Neural crest cell (in vitro differentiated cells): ENCODE measurements around the gene EPO. TPM values are rescaled to one million over a fixed set of nuclear protein-coding genes. Genes with fewer than 3 reads are reported as not detected.
"Not testable (repeated sequence)": the region's sequence is repeated elsewhere in the genome, so short reads cannot be mapped to it uniquely, and the experiment has no call there.

Experiments
- DNase-seq: peaks from one replicate; pipeline ENCODE4 v3.0.0; 2021; ENCODE audit warnings: low read depth, mixed read lengths, low spot score
- H3K27ac Mint-ChIP-seq: one replicate; pipeline ENCODE4 v1.8.0; 2021; ENCODE audit warnings: mild to moderate bottlenecking, mixed read lengths; ENCODE audit not compliant: unreplicated experiment
- H3K27me3 Mint-ChIP-seq: 2 replicates; pipeline ENCODE4 v1.8.0; 2021; ENCODE audit warnings: low read depth, mild to moderate bottlenecking, mixed read lengths
- H3K36me3 Mint-ChIP-seq: 2 replicates; pipeline ENCODE4 v1.8.0; 2021; ENCODE audit warnings: low read depth, mild to moderate bottlenecking, mixed read lengths
- H3K4me1 Mint-ChIP-seq: 2 replicates; pipeline ENCODE4 v1.8.0; 2021; ENCODE audit warnings: mixed read lengths
- H3K4me3 Mint-ChIP-seq: one replicate; pipeline ENCODE4 v1.8.0; 2021; ENCODE audit warnings: mild to moderate bottlenecking, mixed read lengths
- H3K9me3 Mint-ChIP-seq: 2 replicates; pipeline ENCODE4 v1.8.0; 2021; ENCODE audit warnings: mixed read lengths
- total RNA-seq: library from RNA; stranded (reverse); gene quantifications from 2 replicates; pipeline ENCODE4 v1.2.1, GENCODE V29; 2021
- TF ChIP-seq, protein P1 (sequence below): fragments of 200-600 bp; sonication (generic); conservative IDR thresholded peaks from 2 replicates; pipeline ENCODE4 v1.5.0; 2021; ENCODE audit warnings: antibody characterized with exemption, mild to moderate bottlenecking

The EPO gene
- total RNA-seq, 1 donor from 2014 or later = 0.30 TPM

DNA sequence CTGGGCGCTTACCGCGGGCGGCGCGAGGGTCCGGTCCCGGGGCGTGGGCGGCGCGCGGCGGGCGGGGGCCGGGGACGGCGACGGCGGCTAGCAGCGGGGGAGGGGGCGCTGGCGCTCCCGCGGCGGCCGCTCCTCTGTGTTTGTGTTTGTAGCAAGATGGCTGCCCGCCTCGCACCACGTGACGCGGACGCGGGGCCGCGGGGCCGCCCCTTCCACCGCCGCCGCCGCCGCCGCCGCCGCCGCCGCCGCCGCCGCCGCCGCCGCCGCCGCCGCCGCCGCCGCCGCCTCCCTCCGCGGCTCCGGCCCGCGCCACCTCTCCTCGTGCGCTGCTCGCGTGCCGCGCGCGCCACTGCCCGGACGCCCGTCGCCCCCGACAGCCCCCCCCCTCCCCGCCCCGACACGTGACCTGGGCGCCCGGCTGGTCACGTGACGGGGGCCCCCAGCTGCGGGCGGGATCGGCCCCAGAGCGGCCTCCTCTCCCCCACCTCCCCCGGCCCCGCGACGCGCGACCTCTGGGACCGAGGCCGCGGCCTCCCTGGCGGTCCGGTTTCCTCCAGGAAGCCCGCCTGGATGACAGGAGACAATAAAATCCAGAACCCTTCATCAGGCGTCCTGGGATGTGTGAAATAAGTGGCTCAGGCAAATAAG lies 26.0 kb upstream of the EPO start, which contains the start of gene GIGYF1:
Gene GIGYF1 (minus strand): TSS at position 153 of the 648 bp plus-strand sequence. CDS start 6,012 bp downstream, outside the sequence.
- H3K27me3 Mint-ChIP-seq = peaks cover 37% of the 10 kb centered on the region
- no peaks in the 10 kb centered on the region for H3K36me3 Mint-ChIP-seq
- H3K4me1 Mint-ChIP-seq = peaks cover 18% of the 10 kb centered on the region
- peak within 1 kb of the TSS; percentile 93 for H3K27ac Mint-ChIP-seq
- H3K4me3 Mint-ChIP-seq = peak within 1 kb of the TSS; percentile 95
- DNase-seq = peak; percentile 58
- no peaks in the 10 kb centered on the region for H3K9me3 Mint-ChIP-seq
- TF ChIP-seq, protein P1, sequence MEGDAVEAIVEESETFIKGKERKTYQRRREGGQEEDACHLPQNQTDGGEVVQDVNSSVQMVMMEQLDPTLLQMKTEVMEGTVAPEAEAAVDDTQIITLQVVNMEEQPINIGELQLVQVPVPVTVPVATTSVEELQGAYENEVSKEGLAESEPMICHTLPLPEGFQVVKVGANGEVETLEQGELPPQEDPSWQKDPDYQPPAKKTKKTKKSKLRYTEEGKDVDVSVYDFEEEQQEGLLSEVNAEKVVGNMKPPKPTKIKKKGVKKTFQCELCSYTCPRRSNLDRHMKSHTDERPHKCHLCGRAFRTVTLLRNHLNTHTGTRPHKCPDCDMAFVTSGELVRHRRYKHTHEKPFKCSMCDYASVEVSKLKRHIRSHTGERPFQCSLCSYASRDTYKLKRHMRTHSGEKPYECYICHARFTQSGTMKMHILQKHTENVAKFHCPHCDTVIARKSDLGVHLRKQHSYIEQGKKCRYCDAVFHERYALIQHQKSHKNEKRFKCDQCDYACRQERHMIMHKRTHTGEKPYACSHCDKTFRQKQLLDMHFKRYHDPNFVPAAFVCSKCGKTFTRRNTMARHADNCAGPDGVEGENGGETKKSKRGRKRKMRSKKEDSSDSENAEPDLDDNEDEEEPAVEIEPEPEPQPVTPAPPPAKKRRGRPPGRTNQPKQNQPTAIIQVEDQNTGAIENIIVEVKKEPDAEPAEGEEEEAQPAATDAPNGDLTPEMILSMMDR = no peak

DNA sequence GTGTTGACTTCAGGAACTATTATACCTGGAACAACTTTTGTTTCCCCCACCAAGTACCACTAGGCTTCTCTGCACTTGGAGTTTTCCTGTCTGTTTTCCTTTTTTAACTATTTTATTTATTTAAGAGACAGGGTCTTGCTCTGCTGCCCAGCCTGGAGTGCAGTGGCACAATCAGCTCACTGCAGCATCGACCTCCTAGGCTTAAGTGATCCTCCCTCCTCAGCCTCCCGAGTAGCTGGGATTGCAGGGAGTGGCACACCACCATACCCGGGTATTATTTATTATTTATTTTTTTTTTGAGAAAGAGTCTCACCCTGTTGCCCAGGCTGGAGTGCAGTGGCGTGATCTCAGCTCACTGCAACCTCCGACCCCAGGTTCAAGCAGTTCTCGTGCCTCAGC lies 24.1 kb upstream of the EPO start:
- H3K9me3 Mint-ChIP-seq = no peaks in the 10 kb centered on the region
- H3K4me3 Mint-ChIP-seq = peak overlapping the region; percentile 85
- no peak for DNase-seq
- peaks cover 48% of the 10 kb centered on the region for H3K27me3 Mint-ChIP-seq
- H3K36me3 Mint-ChIP-seq = no peaks in the 10 kb centered on the region
- H3K27ac Mint-ChIP-seq = no peak overlapping the region
- H3K4me1 Mint-ChIP-seq = peaks cover 18% of the 10 kb centered on the region
- TF ChIP-seq, protein P1 = no peak

DNA sequence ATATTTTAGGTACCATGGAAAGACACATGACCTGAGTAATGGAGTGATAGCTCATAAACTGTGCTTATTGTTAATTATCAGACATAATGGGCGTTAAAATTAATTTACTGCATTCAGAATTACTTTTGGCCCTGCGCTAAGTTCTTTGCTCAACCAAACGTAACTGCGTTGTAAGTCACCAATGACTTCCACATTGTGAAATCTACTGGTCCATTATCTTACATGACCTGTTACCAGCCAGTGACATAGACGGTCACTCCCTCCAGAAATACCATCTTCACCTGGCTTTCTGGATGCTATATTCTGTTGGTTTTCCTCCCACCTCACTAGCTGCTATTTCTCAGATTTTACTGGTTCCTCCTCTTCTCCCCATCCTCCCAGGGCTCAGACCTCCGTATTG lies 21.2 kb upstream of the EPO start:
- no peaks in the 10 kb centered on the region for H3K9me3 Mint-ChIP-seq
- TF ChIP-seq, protein P1 = no peak
- peaks cover 51% of the 10 kb centered on the region for H3K27me3 Mint-ChIP-seq
- H3K36me3 Mint-ChIP-seq = no peaks in the 10 kb centered on the region
- H3K4me3 Mint-ChIP-seq = peak overlapping the region; percentile 54
- H3K27ac Mint-ChIP-seq = no peak overlapping the region
- no peak for DNase-seq
- no peaks in the 10 kb centered on the region for H3K4me1 Mint-ChIP-seq

DNA sequence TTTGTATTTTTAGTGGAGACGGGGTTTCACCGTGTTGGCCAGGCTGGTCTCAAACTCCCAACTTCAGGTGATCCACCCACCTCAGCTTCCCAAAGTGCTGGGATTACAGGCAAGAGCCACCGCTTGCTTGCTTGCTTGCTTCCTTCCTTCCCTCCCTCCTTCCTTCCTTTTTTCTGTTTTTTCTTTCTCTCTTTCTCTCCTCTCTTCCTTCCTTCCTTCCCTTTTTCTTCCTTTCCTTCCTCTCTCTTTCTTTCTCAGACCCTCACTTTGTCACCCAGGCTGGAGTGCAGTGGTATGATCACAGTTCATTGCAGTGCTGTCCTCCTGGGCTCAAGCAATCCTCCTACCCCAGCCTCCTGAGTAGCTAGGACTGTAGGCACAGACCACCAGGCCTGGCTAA lies 19.2 kb upstream of the EPO start:
- H3K4me1 Mint-ChIP-seq, DNase-seq, H3K36me3 Mint-ChIP-seq, H3K4me3 Mint-ChIP-seq, H3K9me3 Mint-ChIP-seq: not testable (repeated sequence)
- Mint-ChIP-seq H3K27me3 (peaks cover 36% of the 10 kb centered on the region), H3K27ac (peak overlapping the region; percentile 87)

DNA sequence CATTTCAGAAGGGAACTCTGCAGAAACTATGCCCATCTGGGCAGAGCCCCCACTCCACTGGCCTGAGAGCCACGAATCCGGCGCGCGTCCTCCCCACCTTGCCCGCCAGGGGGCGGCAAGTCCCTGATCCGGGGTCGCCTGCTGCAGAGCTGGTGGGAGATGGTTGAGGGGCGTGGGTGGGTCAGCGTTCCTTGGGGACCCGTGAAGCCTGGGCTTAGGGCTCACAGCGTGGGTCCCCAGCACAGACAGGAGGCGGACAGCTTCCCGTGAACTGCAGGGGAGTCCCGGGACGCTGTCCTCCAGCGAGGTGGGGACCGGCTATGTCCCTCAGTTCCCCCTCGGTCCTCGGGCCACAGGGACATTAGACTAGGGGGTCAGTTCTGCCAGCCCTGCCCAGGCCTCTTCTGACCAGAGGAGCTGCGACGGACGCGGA lies 14.9 kb upstream of the EPO start:
- H3K9me3 Mint-ChIP-seq = no peaks in the 10 kb centered on the region
- H3K4me3 Mint-ChIP-seq = peak overlapping the region; percentile 96
- H3K4me1 Mint-ChIP-seq = peaks cover 14% of the 10 kb centered on the region
- DNase-seq = peak; percentile 96
- peak overlapping the region; percentile 94 for H3K27ac Mint-ChIP-seq
- H3K36me3 Mint-ChIP-seq = peaks cover 3% of the 10 kb centered on the region
- H3K27me3 Mint-ChIP-seq = peaks cover 10% of the 10 kb centered on the region
- TF ChIP-seq, protein P1 = peak; percentile 96
